GM12873 (cell line): ENCODE results near the gene CENPH.

Source experiments
- TF ChIP-seq, protein P1 (sequence below): IDR thresholded peaks from 2 replicates; pipeline ENCODE4 v1.5.1; 2012; ENCODE audit warnings: low read depth, mild to moderate bottlenecking, moderate library complexity, low read length, control low read depth; ENCODE audit not compliant: insufficient read depth; ENCODE audit errors: missing control alignments

CENPH gene, protein sequence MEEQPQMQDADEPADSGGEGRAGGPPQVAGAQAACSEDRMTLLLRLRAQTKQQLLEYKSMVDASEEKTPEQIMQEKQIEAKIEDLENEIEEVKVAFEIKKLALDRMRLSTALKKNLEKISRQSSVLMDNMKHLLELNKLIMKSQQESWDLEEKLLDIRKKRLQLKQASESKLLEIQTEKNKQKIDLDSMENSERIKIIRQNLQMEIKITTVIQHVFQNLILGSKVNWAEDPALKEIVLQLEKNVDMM

DNA sequence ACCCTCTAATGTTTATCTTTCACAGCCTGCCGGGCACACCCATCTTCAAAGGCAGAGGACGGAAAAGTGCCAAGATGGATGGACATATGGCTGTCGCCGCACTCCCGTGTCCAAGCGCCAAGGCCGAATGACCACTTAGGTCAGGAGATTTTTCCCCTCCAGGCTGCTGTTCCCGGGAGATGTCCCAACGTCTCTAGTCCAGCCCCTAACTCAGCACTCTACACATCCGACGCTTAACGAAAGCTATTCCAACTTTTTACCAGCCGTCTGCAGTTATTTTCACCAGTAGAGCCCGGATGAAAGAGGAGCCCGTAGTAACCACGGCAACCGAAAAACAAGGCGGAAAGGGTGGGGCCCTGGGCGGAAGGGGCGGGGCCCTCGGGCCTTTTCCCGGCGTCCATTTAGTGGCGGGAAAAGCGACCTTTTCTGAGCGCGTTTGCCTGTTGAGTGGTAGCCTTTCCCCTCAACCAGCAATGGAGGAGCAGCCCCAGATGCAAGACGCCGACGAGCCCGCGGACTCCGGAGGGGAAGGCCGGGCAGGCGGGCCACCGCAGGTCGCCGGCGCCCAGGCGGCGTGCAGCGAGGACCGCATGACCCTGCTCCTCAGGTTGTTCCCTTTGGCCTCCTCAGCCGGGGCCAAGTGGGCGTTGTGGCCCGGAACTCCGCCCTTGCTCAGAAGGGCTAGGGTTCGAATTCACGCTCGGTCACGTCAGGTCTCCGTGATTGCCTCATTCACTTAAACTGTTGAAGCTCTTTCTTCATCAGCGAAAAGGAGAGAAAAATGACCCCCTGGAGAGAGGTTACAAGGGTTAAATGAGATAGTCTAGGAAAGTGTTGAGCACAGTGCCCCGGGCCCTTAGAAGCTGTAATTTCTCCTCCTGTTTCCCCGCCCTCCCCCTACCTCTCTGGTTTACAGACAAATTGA is at the start of gene CENPH:
CENPH (plus strand) TSS at position 422 of the 925 bp plus-strand sequence; CDS start at position 474, 52 bp downstream.
- TF ChIP-seq, protein P1, sequence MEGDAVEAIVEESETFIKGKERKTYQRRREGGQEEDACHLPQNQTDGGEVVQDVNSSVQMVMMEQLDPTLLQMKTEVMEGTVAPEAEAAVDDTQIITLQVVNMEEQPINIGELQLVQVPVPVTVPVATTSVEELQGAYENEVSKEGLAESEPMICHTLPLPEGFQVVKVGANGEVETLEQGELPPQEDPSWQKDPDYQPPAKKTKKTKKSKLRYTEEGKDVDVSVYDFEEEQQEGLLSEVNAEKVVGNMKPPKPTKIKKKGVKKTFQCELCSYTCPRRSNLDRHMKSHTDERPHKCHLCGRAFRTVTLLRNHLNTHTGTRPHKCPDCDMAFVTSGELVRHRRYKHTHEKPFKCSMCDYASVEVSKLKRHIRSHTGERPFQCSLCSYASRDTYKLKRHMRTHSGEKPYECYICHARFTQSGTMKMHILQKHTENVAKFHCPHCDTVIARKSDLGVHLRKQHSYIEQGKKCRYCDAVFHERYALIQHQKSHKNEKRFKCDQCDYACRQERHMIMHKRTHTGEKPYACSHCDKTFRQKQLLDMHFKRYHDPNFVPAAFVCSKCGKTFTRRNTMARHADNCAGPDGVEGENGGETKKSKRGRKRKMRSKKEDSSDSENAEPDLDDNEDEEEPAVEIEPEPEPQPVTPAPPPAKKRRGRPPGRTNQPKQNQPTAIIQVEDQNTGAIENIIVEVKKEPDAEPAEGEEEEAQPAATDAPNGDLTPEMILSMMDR = no peak

DNA sequence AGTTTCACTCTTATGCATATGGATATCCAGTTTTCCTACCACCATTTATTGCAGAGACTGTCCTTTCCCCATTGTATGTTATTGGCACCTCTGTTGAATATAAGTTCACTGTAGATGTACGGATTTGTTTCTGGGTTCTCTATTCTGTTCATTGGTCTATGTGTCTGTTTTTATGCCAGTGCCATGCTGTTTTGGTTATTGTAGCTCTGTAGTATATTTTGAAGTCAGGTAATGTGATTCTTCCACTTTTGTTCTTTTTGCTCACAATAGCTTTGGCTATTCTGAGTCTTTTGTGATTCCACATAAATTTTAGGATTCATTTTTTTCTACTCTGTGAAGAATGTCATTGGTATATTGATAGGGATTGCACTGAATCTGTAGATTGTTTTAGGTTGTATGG is 48.6 kb upstream of the CENPH start:
- TF ChIP-seq, protein P1 = no peak

DNA sequence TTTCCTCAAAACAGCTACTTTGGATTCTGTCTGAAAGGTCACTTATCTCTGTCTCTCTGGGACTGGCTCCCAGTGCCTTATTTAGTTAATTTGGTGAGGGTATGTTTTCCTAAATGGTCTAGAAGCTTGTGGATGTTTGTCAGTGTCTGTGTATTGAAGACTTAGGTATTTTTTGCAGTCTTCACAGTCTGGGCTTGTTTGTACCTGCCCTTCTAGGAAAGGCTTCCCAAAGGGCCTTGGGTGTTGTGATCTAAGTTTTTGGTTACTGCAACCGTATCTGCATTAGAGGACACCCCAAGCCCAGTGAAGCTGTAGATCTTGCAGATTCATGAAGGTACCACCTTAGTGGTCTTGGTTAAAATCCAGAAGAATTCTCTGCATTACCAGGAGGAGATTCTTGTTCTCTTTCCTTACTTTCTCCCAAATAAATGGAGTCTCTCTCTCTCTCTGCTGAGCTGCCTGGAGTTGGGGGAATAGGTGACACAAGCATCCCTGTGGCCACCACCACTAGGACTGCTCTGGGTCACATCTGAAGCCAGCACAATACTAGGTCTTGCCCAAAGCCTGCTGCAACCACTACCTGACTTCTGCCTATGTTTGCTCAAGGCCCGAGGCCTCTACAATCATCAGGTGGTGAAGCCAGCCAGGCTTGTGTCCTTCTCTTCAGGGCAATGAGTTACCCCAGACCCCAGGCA is 40.3 kb upstream of the CENPH start:
- TF ChIP-seq, protein P1 = no peak

DNA sequence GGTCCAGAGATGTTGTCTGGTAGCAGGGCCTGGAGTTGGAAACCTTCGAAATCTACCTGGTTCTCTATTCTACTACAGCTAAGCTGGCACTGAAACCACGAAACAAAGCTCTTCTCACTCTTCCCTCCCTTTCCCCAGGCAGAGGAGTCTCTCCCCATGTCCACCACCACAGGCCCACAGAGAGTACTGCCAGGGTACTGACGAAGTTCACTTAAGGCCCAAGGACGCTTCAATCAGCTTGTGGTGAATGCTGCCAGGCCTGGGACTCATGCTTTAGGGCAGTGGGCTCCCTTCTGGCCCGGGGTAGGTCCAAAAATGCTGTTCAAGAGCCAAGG is 39.7 kb upstream of the CENPH start:
- TF ChIP-seq, protein P1 = no peak

DNA sequence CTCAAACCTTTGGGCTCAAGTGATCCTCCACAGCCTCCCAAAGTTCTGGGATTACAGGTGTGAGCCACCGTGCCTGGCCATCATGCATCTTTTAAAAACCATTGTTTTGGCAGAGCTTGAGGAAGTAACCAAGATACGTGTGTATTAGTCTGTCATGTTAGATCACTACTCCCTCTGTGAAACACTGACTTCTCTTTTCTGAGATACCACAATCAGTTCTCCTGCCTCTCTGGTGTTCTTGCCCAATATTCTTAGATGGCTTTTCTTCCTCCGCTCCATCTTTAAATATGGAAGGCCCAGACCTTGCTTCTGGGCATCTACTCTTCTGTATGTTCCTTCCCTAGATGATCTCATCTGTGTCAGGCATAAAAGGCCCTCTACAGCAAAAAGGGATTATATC is 36.7 kb upstream of the CENPH start:
- TF ChIP-seq, protein P1 = no peak

DNA sequence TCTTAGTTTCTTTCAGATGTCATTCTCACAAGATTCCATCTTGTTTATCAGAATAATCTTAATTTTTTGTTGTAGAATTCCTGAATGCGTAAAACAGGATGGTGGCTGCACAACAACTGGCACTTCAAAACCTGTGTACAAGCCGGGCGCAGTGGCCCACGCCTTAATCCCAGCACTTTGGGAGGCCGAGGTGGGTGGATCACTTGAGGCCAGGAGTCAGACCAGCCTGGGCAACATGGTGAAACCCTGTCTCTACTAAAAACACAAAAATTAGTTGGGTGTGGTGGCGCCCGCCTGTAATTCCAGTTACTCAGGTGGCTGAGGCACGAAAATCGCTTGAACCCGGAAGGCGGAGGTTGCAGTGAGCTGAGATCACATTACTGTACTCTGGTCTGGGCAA is 32.9 kb upstream of the CENPH start:
- TF ChIP-seq, protein P1 = no peak

DNA sequence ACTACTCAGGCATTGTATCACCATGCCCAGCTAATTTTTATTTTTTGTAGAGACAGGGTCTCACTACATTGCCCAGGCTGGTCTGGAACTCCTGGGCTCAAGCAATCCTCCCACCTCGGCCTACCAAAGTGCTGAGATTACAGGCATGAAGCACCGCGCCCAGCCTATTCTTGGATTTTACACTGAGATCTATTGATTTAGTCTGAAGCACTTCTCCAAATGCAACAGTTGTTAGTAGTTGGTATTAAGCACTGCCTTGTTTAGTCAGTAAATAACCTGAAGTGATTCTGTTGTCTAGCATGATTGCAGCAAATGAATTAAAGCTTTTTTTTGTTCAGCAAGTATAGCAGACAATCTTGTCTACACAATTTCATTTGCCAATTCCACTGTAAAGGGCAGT is 31.3 kb upstream of the CENPH start:
- TF ChIP-seq, protein P1 = no peak
